HG02610 (cell line): ENCODE measurements around the gene CDIPT.
"Not testable (repeated sequence)": the region's sequence is repeated elsewhere in the genome, so short reads cannot be mapped to it uniquely, and the experiment has no call there.

Source experiments
- ATAC-seq: cut with Tn5 transposase; IDR thresholded peaks from one replicate; pipeline ENCODE4 v1.9.1; 2021; ENCODE audit warnings: mild to moderate bottlenecking, moderate library complexity; ENCODE audit not compliant: unreplicated experiment

Gene CDIPT

GRCh38 chr16:29897333-29897732, 34.3 kb upstream of the CDIPT start:
- ATAC-seq = no peak

GRCh38 chr16:29896841-29897240, 33.8 kb upstream of the CDIPT start:
- ATAC-seq = no peak

- no peak for ATAC-seq
These were observed 31.3 kb upstream of the CDIPT start for GRCh38 chr16:29894352-29894751.

GRCh38 chr16:29893553-29893952, 30.5 kb upstream of the CDIPT start:
- no peak for ATAC-seq

- ATAC-seq = no peak
These were observed 29.4 kb upstream of the CDIPT start for GRCh38 chr16:29892458-29892813.

- ATAC-seq = no peak
These were observed 28.8 kb upstream of the CDIPT start for GRCh38 chr16:29891525-29892457.

GRCh38 chr16:29889372-29889771, 26.3 kb upstream of the CDIPT start:
- ATAC-seq = not testable (repeated sequence)

DNA sequence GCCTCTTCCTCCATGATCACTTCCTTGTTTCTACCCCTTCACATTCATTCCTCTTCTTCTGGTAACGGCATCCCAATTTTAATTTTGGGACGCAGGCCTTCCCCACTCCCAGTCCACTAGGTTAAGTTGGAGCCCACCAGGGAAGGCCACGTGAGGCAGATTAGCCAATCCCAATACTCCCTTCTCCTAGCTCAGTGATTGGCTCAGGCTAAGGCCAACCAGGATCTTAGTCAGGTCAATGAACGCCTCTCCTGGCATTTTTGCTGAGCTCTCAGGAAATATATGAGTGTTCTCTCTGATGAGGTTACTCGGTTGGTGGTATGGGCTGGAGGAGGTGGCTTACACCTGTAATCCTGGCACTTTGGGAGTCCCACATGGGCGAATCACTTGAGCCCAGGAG, 21.0 kb upstream of the CDIPT start:
- no peak for ATAC-seq

GRCh38 chr16:29881050-29881449, 18.0 kb upstream of the CDIPT start:
- no peak for ATAC-seq

GRCh38 chr16:29878172-29878571, 15.1 kb upstream of the CDIPT start:
- ATAC-seq = no peak

GRCh38 chr16:29877266-29877961, 14.4 kb upstream of the CDIPT start:
- no peak for ATAC-seq

GRCh38 chr16:29876594-29877249, 13.7 kb upstream of the CDIPT start:
- ATAC-seq = no peak

DNA sequence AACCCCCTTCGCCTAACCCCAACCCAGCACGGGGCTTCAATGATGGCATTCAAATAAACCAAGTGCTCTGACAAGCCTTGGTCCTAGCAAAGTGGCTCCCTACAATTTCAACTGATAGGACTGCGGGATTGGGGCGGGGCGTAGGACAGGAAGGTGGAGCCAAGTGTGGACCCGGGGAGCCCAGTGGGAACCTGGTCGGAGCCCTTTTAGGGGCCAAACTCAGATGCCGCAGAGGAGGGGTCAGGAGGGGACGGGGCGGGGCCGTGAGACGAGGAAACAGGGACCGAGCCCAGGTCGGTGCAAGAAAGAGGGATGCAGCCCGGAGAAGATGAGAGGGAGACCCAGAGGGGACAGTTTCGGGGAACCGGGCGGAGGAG, 13.2 kb upstream of the CDIPT start:
- no peak for ATAC-seq

DNA sequence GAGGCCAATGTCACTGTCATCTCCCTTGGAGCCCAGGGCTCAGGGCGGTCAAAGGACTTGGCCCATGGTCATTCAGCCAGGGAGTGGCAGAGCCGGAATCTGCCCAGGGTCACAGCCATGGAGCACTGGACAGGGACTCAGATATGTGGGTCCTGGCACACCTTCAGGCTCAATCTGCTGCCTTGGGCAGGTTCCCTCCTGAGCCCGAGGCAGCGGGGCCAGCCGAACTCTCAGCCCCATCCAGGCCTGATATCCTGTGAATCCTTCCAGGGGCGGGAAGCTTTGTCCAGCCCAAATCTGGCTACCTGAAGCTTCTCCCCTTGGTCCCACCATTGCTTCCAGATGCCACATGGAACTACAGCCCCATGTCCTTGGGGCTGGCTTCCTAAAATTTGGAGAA, 12.2 kb upstream of the CDIPT start:
- no peak for ATAC-seq

- no peak for ATAC-seq
These were observed 10.3 kb upstream of the CDIPT start for GRCh38 chr16:29873319-29873718.

DNA sequence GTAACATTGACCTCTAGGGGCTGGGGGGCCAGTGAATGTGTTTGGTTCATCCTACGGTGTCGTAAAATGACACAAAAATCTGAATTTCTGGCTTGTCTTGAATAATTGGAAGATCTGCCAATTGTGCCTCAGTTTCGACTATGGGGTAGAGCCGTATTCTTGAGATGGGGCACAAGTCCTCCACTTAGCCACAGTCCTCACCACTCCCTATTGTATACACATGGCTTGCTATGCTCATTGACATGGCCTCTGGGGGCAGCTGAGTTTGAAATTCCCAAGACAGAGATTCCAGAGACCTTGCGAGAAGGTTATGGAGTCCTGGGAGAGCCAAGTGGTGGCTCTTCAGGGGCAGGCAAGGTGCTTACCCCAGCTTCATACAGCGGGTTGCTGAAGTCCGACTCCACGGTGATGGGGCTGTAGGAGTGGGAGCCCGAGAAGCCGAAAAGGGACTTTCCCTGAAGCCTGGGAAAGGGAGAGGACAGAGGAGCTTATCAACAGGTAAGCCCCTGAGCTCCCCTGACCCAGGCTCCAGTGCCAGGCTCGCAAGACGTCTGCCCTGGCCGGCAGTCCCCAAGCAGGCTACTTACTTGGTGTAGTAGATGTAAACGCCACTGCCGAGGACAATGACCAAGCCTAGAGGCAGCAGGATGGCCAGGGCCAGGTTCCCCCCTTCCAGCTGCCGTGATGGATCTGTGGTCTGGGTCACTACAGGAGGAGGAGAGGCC, 9.0 kb upstream of the CDIPT start:
- no peak for ATAC-seq

GRCh38 chr16:29869067-29869466, 6.0 kb upstream of the CDIPT start:
- not testable (repeated sequence) for ATAC-seq

GRCh38 chr16:29868396-29869009, 5.5 kb upstream of the CDIPT start:
- no peak for ATAC-seq

GRCh38 chr16:29864205-29864604, 1.2 kb upstream of the CDIPT start:
- ATAC-seq = no peak

DNA sequence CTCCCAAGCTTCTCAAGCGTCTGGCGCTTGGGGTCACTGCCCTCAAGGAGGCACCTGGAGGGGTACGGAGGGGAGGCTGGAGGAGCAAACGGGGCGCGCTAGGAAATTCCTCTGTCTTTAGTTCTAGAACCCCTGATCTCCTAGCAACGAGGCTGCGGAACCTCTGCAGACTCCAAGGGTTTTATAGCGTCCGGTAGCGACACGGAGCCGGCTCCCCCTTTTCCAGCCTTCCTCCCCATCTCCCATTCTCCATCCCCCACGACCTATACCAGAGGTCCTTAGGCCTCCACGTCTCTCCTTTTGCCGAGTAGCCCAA, 601 bp upstream of the CDIPT start:
- ATAC-seq = no peak

- no peak for ATAC-seq
These were observed 593 bp downstream of the CDIPT start for GRCh38 chr16:29862383-29862883.
